GM06990 (cell line): ENCODE measurements around the gene HYOU1.

Experiments used
- DNase-seq: peaks from one replicate; pipeline ENCODE4 v3.0.0-alpha.2; 2011; ENCODE audit not compliant: insufficient read length; ENCODE audit errors: extremely low read depth
- H3K27me3 ChIP-seq: replicated peaks from 2 replicates; pipeline ENCODE4 v1.6.0; 2011; ENCODE audit warnings: low read length; ENCODE audit not compliant: control insufficient read depth, insufficient read depth
- H3K36me3 ChIP-seq: 2 replicates; pipeline ENCODE4 v1.5.1; 2011; ENCODE audit warnings: low read length; ENCODE audit not compliant: control insufficient read depth, insufficient read depth
- H3K4me3 ChIP-seq: replicated peaks from 2 replicates; pipeline ENCODE4 v1.5.1; 2011; ENCODE audit warnings: low read depth, mild to moderate bottlenecking, control low read depth, low read length
- CTCF ChIP-seq: IDR thresholded peaks from 2 replicates; pipeline ENCODE4 v1.5.1; 2011; ENCODE audit warnings: low read length, control low read depth, mild to moderate bottlenecking, inconsistent platforms; ENCODE audit not compliant: insufficient read depth, poor library complexity, severe bottlenecking

HYOU1 gene

GRCh38 chr11:119016216-119017009 is 40.6 kb downstream of the HYOU1 start:
- H3K4me3 ChIP-seq, result peak overlapping the region; percentile 86
- TF ChIP-seq CTCF, result no peak
- DNase-seq, result no peak
- H3K27me3 ChIP-seq, result no peaks in the 10 kb centered on the region
- peaks cover 22% of the 10 kb centered on the region for H3K36me3 ChIP-seq

GRCh38 chr11:119015054-119015611 is 41.9 kb downstream of the HYOU1 start:
- Histone ChIP-seq H3K36me3 (peaks cover 25% of the 10 kb centered on the region), H3K4me3 (no peak overlapping the region), H3K27me3 (no peaks in the 10 kb centered on the region)
- DNase-seq, result no peak
- no peak for TF ChIP-seq CTCF

- no peaks in the 10 kb centered on the region for H3K27me3 ChIP-seq
- no peak for DNase-seq
- H3K36me3 ChIP-seq, result peaks cover 25% of the 10 kb centered on the region
- no peak for TF ChIP-seq CTCF
- H3K4me3 ChIP-seq, result no peak overlapping the region
Measured at GRCh38 chr11:119014209-119014924, 42.6 kb downstream of the HYOU1 start.

GRCh38 chr11:119012629-119013170 is 44.3 kb downstream of the HYOU1 start:
- DNase-seq, result no peak
- Histone ChIP-seq H3K36me3 (peaks cover 25% of the 10 kb centered on the region), H3K27me3 (no peaks in the 10 kb centered on the region), H3K4me3 (no peak overlapping the region)
- no peak for TF ChIP-seq CTCF

GRCh38 chr11:119011476-119012053 is 45.4 kb downstream of the HYOU1 start:
- no peak for TF ChIP-seq CTCF
- H3K27me3 ChIP-seq, result no peaks in the 10 kb centered on the region
- DNase-seq, result no peak
- H3K36me3 ChIP-seq, result peaks cover 26% of the 10 kb centered on the region
- no peak overlapping the region for H3K4me3 ChIP-seq
